HTERT RPE-1 (cell line): ENCODE measurements around the gene LRRC1.

Experiments used
- in situ Hi-C: fragments of 300-500 bp; cut with MboI; formaldehyde crosslinking; loops from 4 replicates; pipeline ENCODE4 v1.14.3; 2020; ENCODE audit warnings: low sequenced_read_pairs

Gene LRRC1

GRCh38 chr6:53956068-53956711 is 161.4 kb downstream of the LRRC1 start:
- in situ Hi-C loops, result no loop called here

- in situ Hi-C loops, result no loop called here
These were observed 162.0 kb downstream of the LRRC1 start for GRCh38 chr6:53956804-53957203.

GRCh38 chr6:53959717-53960116 is 164.9 kb downstream of the LRRC1 start:
- in situ Hi-C loops, result no loop called here

- in situ Hi-C loops, result no loop called here
These were observed 165.5 kb downstream of the LRRC1 start for GRCh38 chr6:53960311-53960710.

- in situ Hi-C loops, result no loop called here
These were observed 167.0 kb downstream of the LRRC1 start for GRCh38 chr6:53961679-53962370.

GRCh38 chr6:53962646-53963045 is 167.8 kb downstream of the LRRC1 start:
- in situ Hi-C loops, result no loop called here

GRCh38 chr6:53967415-53967814 is 172.6 kb downstream of the LRRC1 start:
- in situ Hi-C loops, result no loop called here
